GM19452 (cell line): Measurements from ENCODE around the gene TMCO4.

ENCODE experiments used
- ATAC-seq: cut with Tn5 transposase; IDR thresholded peaks from one replicate; pipeline ENCODE4 v1.9.1; 2021; ENCODE audit not compliant: unreplicated experiment

Gene TMCO4

DNA sequence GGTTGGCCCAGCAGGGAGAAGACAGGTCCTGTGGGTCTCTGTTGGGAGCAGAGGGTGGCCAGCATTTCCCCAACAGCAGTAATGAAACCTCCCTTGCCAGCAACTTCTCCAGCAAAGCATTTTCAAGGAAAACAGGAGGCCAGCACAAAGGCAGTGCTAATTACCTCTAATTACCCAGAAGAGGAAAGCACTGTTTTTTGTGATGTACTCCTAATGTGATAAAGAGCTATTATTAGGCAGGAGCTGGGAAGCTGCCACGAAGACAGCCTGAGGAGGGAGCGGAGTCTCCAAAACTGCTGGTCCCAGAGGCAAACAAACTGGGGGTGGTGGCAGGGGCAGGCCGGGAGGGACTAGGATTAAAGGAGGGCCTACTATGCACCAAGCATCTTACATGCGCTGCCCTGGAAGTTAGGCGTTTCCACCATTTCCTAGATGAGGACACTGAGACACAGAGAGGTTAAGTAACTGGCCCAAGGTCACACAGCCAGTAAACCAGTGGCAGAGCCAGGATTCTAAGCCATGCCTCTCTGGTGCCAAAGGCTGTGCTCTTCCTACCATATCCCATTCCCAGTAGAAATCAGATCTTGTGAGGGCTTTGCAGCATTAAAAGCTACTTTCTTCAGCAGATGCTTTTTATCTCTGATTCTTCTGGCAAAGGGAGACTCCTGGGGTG, 110.5 kb downstream of the TMCO4 start:
- no peak for ATAC-seq

GRCh38 chr1:19688041-19688842, 111.5 kb downstream of the TMCO4 start:
- no peak for ATAC-seq

- no peak for ATAC-seq
These were observed 112.3 kb downstream of the TMCO4 start for GRCh38 chr1:19687414-19687813.

DNA sequence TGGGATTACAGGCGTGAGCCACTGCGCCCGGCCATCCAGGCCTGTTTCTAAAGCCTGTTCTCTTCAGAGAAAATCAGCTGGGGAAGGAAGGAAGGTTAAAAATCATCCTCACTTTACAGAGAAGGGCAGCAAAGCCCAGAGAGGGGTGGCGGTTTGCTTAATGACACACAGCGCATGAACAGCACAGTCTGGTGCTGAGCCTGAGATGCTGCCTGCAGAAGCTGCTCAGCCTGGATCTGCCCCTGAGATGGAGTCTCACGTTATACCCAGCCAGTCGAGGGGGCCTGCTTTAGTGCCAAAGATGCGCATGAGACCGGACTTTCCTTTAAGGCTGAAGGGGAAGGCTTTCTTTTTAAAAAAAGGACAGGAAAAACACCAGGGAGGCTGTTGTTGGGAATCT, 113.7 kb downstream of the TMCO4 start:
- ATAC-seq = no peak

DNA sequence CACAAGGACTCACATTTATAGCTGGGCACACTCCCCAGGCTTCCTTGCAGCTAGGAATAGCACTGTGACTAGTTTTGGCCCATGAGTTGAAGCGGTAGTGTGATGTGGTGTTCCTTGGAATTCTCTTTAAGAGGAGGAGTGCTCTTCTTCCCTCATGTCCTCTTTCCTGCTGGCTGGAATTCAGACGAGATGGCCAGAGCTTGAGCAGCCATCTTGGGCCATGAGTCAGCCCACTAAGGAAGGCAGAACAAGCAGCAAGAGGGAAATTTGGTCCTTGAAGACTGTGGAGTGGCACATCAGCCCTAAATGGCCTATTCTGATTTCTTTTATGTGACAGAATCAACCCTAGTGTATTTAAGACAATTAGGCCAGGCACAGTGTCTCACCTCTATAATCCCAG, 115.0 kb downstream of the TMCO4 start:
- no peak for ATAC-seq

GRCh38 chr1:19683351-19683750, 116.4 kb downstream of the TMCO4 start:
- ATAC-seq = no peak

- no peak for ATAC-seq
These were observed 116.8 kb downstream of the TMCO4 start for GRCh38 chr1:19682901-19683300.

DNA sequence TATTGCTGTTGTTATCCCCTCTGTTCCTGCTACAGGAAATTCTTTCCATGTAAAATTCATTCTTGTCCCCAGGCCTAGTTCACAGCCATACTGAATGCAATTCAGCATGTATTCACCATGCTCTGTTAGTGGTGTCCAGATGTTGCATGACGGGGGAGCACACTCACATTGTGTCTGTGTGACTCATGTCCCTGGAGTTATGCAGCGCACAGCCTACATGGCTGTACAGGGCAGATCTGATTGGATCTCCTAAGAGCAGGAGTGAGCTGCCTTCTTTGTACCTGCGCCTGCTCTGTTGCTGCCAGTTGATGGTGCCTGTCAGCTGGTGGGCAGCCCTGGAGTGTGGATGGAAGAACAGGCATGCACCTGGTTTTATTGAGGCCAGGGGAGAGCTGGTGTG, 117.5 kb downstream of the TMCO4 start:
- no peak for ATAC-seq

DNA sequence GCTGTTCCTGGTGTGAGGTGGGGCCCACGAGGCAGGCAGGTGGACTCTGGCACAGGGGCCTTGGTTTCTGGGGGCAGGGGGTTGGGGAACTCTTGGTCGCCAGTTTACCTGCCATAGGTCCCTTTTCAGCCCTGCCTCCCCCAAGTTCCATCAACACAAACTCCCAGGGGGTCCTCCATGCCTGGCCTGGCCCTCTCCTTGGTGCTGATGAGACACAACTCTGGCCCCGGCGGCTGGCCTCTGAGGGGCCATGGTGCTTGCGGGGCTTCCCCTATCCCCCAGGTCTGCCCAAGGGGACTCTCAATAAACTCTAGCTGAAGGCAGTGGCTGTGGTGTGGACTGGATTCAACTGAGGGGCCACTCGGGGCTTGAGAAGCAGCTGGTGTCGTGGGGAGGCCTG, 119.1 kb downstream of the TMCO4 start:
- no peak for ATAC-seq

DNA sequence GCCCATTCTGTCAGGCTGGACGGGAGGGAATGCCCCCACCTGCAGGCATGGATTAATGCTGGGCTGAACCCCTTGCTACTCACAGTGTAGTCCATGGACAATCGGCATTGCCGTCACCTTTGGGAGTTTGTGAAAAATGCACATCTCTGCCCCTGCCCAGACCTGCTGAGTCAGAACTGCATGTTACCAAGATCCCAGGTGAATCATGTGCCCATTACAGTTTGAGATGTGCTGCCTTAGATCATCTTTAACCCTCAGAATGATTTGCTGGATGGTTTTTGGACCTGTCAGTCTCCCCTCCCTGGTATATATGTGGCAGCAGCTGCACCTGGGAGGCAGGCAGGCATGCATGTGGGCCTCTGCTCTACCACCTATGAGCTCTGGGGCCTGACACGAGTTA, 120.0 kb downstream of the TMCO4 start:
- no peak for ATAC-seq

DNA sequence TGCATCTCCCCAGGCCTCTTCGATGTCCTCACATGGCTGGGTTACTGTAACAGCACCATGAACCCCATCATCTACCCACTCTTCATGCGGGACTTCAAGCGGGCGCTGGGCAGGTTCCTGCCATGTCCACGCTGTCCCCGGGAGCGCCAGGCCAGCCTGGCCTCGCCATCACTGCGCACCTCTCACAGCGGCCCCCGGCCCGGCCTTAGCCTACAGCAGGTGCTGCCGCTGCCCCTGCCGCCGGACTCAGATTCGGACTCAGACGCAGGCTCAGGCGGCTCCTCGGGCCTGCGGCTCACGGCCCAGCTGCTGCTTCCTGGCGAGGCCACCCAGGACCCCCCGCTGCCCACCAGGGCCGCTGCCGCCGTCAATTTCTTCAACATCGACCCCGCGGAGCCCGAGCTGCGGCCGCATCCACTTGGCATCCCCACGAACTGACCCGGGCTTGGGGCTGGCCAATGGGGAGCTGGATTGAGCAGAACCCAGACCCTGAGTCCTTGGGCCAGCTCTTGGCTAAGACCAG, 120.7 kb downstream of the TMCO4 start:
- ATAC-seq = no peak

GRCh38 chr1:19678493-19678892, 121.2 kb downstream of the TMCO4 start:
- no peak for ATAC-seq

- ATAC-seq = no peak
These were observed 123.2 kb downstream of the TMCO4 start for GRCh38 chr1:19676438-19676922.

- no peak for ATAC-seq
These were observed 123.9 kb downstream of the TMCO4 start for GRCh38 chr1:19675797-19676196.

DNA sequence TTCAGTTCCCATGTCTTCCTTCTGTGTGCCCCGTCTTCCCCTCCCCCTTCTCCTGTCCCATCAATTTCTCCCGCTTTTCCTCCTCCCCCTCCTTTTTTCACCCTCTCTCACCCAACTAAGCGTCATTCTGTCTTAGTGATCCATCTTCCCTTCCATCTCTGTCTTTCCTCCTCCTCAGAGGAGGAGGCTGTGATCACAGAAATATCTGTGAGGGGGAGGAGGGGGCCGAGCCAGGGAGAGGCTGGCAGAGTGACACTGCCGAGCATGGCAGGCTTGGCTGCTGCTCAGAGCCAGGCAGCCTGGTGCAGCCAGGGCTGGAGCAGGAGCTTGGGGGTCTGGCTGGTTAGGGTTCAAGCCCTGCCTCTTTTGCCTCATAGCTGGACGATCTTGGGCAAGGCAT, 127.5 kb downstream of the TMCO4 start:
- no peak for ATAC-seq

DNA sequence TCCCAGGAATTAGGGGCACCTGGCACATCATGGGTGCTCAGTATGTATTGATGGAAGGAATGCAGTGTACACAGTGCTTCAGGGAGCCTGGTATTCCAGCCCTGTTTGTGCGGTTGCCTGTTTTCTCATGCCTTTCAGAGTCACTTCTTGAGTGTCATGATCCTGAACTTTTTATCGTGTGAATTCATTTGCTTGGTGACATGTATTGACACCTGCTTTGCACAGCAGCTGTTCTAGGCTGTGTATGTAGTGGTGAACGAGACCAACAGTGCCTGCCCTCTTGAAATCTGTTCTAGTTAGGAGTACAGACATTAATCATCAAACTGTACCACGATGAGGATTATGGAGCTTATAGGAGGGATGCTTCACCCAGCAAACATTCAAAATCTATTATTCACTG, 128.9 kb downstream of the TMCO4 start:
- ATAC-seq = no peak

- no peak for ATAC-seq
These were observed 130.8 kb downstream of the TMCO4 start for GRCh38 chr1:19668888-19669287.

- no peak for ATAC-seq
These were observed 133.9 kb downstream of the TMCO4 start for GRCh38 chr1:19665496-19666465.

DNA sequence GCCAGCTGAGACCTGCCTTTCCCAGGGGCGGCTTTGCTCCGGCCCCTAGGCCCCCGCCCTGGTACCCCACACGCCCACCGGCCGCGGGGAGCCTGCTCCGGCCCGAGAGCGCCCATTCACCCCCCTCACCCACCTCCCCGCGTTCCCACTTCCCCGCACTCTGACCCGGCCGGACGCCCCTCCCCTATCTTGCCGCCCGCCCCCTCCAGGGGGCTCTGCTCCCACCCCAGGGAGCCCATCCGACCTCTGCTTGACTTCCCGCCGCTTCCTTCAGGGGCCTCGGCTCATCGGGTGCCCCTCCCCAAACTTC, 134.6 kb downstream of the TMCO4 start:
- no peak for ATAC-seq

- ATAC-seq = no peak
These were observed 135.1 kb downstream of the TMCO4 start, which contains the start of gene HTR6 for GRCh38 chr1:19664453-19665185. HTR6 (plus strand) TSS chr1:19664875; CDS start chr1:19665754, 879 bp downstream.
